ENCODE results near the gene ZFAND3. TPM values are rescaled to one million over a fixed set of nuclear protein-coding genes. Genes with fewer than 3 reads are reported as not detected.

The ZFAND3 gene
- total and polyA plus RNA-seq, 9 donors, result 16.6 to 220 (median 51.9) TPM

- 96 to 98% (median 97%) methylated on average over 5 of the region's 5 CpGs for WGBS, 3 donors
- Histone ChIP-seq H3K36me3 (no peaks in the 10 kb centered on the region), H3K27ac (no peak overlapping the region), H3K4me3 (no peak overlapping the region), H3K4me1 (ENCODE audit: insufficient read depth) (peaks cover 4% of the 10 kb centered on the region), H3K27me3 (no peaks in the 10 kb centered on the region), H3K9me3 (no peaks in the 10 kb centered on the region)
- intact Hi-C loops (cut with DNase I), result no loop called here
- TF ChIP-seq EP300 (IDR thresholded peaks at IDR 0.05), result no peak
- no peak for TF ChIP-seq CTCF (IDR thresholded peaks at IDR 0.05)
- TF ChIP-seq POLR2A (IDR thresholded peaks at IDR 0.05), result no peak
- DNase-seq, result no peak
Measured at GRCh38 chr6:37871616-37872372, 52.3 kb downstream of the ZFAND3 start.

- Histone ChIP-seq H3K27ac (no peak overlapping the region), H3K27me3 (no peaks in the 10 kb centered on the region), H3K4me3 (no peak overlapping the region), H3K4me1 (ENCODE audit: insufficient read depth) (peaks cover 4% of the 10 kb centered on the region), H3K36me3 (no peaks in the 10 kb centered on the region), H3K9me3 (no peaks in the 10 kb centered on the region)
- 50 to 97% (median 96%) methylated on average over 2 of the region's 2 CpGs for WGBS, 3 donors
- no peak for DNase-seq
- intact Hi-C loops (cut with DNase I), result no loop called here
- TF ChIP-seq EP300 (IDR thresholded peaks at IDR 0.05) (no peak), POLR2A (IDR thresholded peaks at IDR 0.05) (no peak), CTCF (IDR thresholded peaks at IDR 0.05) (no peak)
Measured at GRCh38 chr6:37872373-37872745, 52.8 kb downstream of the ZFAND3 start.

GRCh38 chr6:37874726-37875125 lies 55.2 kb downstream of the ZFAND3 start:
- intact Hi-C loops (cut with DNase I), result no loop called here
- Histone ChIP-seq H3K27ac (no peak overlapping the region), H3K9me3 (no peaks in the 10 kb centered on the region), H3K4me3 (no peak overlapping the region), H3K36me3 (no peaks in the 10 kb centered on the region), H3K4me1 (ENCODE audit: insufficient read depth) (peaks cover 4% of the 10 kb centered on the region), H3K27me3 (no peaks in the 10 kb centered on the region)
- no peak for DNase-seq
- 63 to 95% (median 91%) methylated on average over 3 of the region's 3 CpGs for WGBS, 3 donors
- TF ChIP-seq POLR2A (IDR thresholded peaks at IDR 0.05) (no peak), EP300 (IDR thresholded peaks at IDR 0.05) (no peak), CTCF (IDR thresholded peaks at IDR 0.05) (no peak)

- Histone ChIP-seq H3K4me1 (ENCODE audit: insufficient read depth) (peaks cover 4% of the 10 kb centered on the region), H3K27ac (no peak overlapping the region), H3K9me3 (no peaks in the 10 kb centered on the region), H3K36me3 (no peaks in the 10 kb centered on the region), H3K4me3 (no peak overlapping the region), H3K27me3 (no peaks in the 10 kb centered on the region)
- intact Hi-C loops (cut with DNase I), result no loop called here
- 77 to 87% (median 81%) methylated on average over 5 of the region's 5 CpGs for WGBS, 3 donors
- no peak for TF ChIP-seq CTCF (IDR thresholded peaks at IDR 0.05)
- no peak for TF ChIP-seq EP300 (IDR thresholded peaks at IDR 0.05)
- TF ChIP-seq POLR2A (IDR thresholded peaks at IDR 0.05), result no peak
- no peak for DNase-seq
Measured at GRCh38 chr6:37875561-37876309, 56.2 kb downstream of the ZFAND3 start.
